Coronary artery (tissue), 2 donors: ENCODE data around the gene WAC.

Source experiments
- DNase-seq: peaks from one replicate; pipeline ENCODE4 v3.0.0-alpha.2; 2017; ENCODE audit warnings: low spot score
- H3K27ac ChIP-seq, 2 donors: fragments of 200-600 bp; sonication (generic); one replicate each; pipeline ENCODE4 v1.5.1; 2016 to 2019
- H3K4me3 ChIP-seq: fragments of 200-600 bp; sonication (generic); 2 replicates; pipeline ENCODE4 v1.5.1; 2016; ENCODE audit warnings: mild to moderate bottlenecking, moderate library complexity
- TF ChIP-seq, protein P1 (sequence below): fragments of 200-600 bp; sonication (generic); IDR thresholded peaks from one replicate; pipeline ENCODE4 v1.5.1; 2019; ENCODE audit warnings: antibody characterized with exemption

WAC gene

DNA sequence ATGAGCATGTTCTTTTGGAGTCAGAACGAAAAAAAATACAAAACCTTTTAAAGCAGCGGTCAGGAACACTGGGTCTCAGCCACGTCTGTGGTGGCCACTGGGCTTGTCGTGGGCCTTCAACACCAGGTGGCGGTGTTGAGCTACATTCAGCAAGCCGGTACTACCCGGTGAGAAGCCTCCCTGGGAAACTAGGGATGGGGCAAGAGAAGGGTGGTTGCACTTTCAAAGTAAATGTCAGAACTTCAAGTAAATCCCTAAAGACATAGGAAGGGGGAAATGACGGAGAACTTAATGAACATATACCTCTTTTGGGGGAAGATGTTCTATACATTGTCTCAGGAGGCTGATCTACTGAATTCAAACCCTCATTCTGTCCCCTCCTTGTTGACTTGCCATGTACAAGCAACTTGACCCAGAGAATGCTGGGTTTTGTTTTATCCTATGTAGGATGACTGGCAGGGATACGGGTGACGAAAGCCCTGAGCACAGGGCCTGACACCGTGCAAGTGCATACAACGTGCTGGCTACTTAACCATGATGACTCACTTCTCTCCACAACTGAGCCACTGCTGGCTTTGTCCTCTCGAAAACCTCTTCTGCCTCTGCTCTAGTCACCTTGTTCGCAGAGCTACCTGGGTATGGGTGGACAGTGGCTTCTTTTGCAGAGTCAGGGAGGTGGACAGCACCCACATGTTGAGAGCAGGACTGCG, 95.4 kb downstream of the WAC start:
- Histone ChIP-seq H3K27ac (no peak overlapping the region), H3K4me3 (no peak overlapping the region)
- no peak for DNase-seq
- TF ChIP-seq, protein P1, sequence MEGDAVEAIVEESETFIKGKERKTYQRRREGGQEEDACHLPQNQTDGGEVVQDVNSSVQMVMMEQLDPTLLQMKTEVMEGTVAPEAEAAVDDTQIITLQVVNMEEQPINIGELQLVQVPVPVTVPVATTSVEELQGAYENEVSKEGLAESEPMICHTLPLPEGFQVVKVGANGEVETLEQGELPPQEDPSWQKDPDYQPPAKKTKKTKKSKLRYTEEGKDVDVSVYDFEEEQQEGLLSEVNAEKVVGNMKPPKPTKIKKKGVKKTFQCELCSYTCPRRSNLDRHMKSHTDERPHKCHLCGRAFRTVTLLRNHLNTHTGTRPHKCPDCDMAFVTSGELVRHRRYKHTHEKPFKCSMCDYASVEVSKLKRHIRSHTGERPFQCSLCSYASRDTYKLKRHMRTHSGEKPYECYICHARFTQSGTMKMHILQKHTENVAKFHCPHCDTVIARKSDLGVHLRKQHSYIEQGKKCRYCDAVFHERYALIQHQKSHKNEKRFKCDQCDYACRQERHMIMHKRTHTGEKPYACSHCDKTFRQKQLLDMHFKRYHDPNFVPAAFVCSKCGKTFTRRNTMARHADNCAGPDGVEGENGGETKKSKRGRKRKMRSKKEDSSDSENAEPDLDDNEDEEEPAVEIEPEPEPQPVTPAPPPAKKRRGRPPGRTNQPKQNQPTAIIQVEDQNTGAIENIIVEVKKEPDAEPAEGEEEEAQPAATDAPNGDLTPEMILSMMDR, result peak; percentile 83

- TF ChIP-seq, protein P1, result no peak
- no peak for DNase-seq
- H3K27ac ChIP-seq, result no peak overlapping the region
- no peak overlapping the region for H3K4me3 ChIP-seq
Measured at GRCh38 chr10:28631896-28632583, 99.1 kb downstream of the WAC start.

- Histone ChIP-seq H3K27ac (no peak overlapping the region), H3K4me3 (no peak overlapping the region)
- TF ChIP-seq, protein P1, result no peak
- no peak for DNase-seq
Measured at GRCh38 chr10:28632584-28632945, 99.6 kb downstream of the WAC start.

GRCh38 chr10:28633750-28634149, 100.8 kb downstream of the WAC start:
- H3K4me3 ChIP-seq, result no peak overlapping the region
- TF ChIP-seq, protein P1, result no peak
- no peak overlapping the region for H3K27ac ChIP-seq
- no peak for DNase-seq

GRCh38 chr10:28637346-28637745, 104.4 kb downstream of the WAC start:
- Histone ChIP-seq H3K27ac (no peak overlapping the region), H3K4me3 (no peak overlapping the region)
- TF ChIP-seq, protein P1, result no peak
- no peak for DNase-seq

GRCh38 chr10:28638392-28638791, 105.5 kb downstream of the WAC start:
- no peak for DNase-seq

More at GRCh38 chr10:28638392-28638791, 105.5 kb downstream of the WAC start:
- H3K4me3 ChIP-seq, result no peak overlapping the region
- no peak overlapping the region for H3K27ac ChIP-seq
- TF ChIP-seq, protein P1, result no peak
